ENCODE measurements around the gene TMTC1. TPM values are rescaled to one million over a fixed set of nuclear protein-coding genes. Genes with fewer than 3 reads are reported as not detected.

The TMTC1 gene
- total RNA-seq, 4 donors from 2014 or later = 20.5 to 80.6 (median 67.1) TPM

- H3K4me3 ChIP-seq = no peak overlapping the region
- H3K36me3 ChIP-seq = no peaks in the 10 kb centered on the region
- intact Hi-C loops (cut with DNase I; ENCODE audit: low total_unique reads) = no loop called here
Observed at GRCh38 chr12:29702222-29702621, 81.5 kb downstream of the TMTC1 start.

DNA sequence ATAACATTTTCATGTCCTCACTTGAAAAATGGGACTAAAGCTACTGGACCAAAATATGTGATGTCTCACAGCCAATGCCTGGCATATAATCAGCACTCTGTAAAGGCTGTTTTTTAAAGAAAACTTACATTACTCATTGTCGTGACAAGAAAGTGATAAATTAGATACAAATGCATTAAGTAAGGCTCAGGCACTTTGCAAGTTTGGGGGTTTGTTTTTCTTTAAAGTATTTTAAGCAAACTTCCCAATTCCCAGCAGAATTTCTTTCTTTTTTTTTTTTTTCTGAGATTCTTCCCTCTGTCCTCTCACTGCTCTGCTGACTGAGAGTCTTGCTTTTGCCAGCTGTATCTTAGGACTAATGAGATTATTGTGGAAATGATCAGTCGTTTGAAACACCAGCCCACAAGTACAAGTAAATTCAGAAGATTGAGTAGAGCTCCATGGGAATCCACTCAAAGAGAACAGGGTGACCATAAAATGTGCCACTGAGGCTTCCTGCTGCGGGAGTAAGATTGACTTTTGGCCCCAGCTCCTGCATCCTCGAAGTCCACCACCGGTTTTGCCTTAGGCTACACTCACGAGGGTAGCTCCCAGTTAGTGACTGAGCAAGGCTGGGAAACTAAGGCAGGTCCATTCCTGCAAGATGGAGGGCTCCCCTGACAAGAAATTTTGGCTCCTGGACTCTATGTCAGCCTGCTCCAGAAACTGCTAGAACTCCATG, 82.8 kb downstream of the TMTC1 start:
- Histone ChIP-seq H3K4me1 (no peaks in the 10 kb centered on the region), H3K4me3 (no peak overlapping the region), H3K27ac (no peak overlapping the region), H3K27me3 (no peaks in the 10 kb centered on the region), H3K36me3 (no peaks in the 10 kb centered on the region), H3K9me3 (no peaks in the 10 kb centered on the region)
- TF ChIP-seq POLR2A (IDR thresholded peaks at IDR 0.05) = no peak
- TF ChIP-seq, protein P1, sequence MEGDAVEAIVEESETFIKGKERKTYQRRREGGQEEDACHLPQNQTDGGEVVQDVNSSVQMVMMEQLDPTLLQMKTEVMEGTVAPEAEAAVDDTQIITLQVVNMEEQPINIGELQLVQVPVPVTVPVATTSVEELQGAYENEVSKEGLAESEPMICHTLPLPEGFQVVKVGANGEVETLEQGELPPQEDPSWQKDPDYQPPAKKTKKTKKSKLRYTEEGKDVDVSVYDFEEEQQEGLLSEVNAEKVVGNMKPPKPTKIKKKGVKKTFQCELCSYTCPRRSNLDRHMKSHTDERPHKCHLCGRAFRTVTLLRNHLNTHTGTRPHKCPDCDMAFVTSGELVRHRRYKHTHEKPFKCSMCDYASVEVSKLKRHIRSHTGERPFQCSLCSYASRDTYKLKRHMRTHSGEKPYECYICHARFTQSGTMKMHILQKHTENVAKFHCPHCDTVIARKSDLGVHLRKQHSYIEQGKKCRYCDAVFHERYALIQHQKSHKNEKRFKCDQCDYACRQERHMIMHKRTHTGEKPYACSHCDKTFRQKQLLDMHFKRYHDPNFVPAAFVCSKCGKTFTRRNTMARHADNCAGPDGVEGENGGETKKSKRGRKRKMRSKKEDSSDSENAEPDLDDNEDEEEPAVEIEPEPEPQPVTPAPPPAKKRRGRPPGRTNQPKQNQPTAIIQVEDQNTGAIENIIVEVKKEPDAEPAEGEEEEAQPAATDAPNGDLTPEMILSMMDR (IDR thresholded peaks at IDR 0.05) = no peak
- intact Hi-C loops (cut with DNase I; ENCODE audit: low total_unique reads) = no loop called here
- no peak for DNase-seq

More at GRCh38 chr12:29702222-29702621, 81.5 kb downstream of the TMTC1 start:
- Histone ChIP-seq H3K9me3 (no peaks in the 10 kb centered on the region), H3K4me1 (no peaks in the 10 kb centered on the region), H3K27ac (no peak overlapping the region), H3K27me3 (no peaks in the 10 kb centered on the region)
- TF ChIP-seq POLR2A (IDR thresholded peaks at IDR 0.05) = no peak
- TF ChIP-seq, protein P1 (IDR thresholded peaks at IDR 0.05) = no peak
- no peak for DNase-seq

GRCh38 chr12:29698756-29699155, 85.0 kb downstream of the TMTC1 start:
- Histone ChIP-seq H3K4me3 (no peak overlapping the region), H3K4me1 (no peaks in the 10 kb centered on the region), H3K27me3 (no peaks in the 10 kb centered on the region), H3K27ac (no peak overlapping the region), H3K36me3 (no peaks in the 10 kb centered on the region), H3K9me3 (no peaks in the 10 kb centered on the region)
- TF ChIP-seq, protein P1 (IDR thresholded peaks at IDR 0.05) = no peak
- no peak for TF ChIP-seq POLR2A (IDR thresholded peaks at IDR 0.05)
- intact Hi-C loops (cut with DNase I; ENCODE audit: low total_unique reads) = no loop called here
- DNase-seq = no peak

- no peaks in the 10 kb centered on the region for H3K36me3 ChIP-seq
- DNase-seq = no peak
- no peaks in the 10 kb centered on the region for H3K9me3 ChIP-seq
Observed at GRCh38 chr12:29695800-29696199, 87.9 kb downstream of the TMTC1 start.

DNA sequence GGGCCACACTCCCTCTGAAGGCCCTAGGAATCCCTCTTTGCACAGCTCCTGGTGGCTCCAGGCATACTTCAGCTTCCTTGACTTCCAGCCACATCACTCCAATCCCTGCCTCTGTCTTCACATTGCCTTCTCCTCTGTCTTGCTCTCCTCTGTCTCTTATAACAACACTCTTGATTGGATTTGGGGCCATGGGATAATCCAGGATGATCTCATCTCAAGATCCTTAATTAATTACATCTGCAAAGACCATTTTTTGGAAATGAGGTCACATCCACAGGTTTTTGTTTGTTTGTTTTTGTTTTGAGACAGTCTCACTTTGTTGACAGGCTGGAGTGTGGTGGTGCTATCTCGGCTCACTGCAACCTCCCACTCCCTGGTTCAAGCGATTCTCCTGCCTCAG, 88.7 kb downstream of the TMTC1 start:
- intact Hi-C loops (cut with DNase I; ENCODE audit: low total_unique reads) = no loop called here
- Histone ChIP-seq H3K4me1 (no peaks in the 10 kb centered on the region), H3K4me3 (no peak overlapping the region), H3K36me3 (no peaks in the 10 kb centered on the region), H3K9me3 (no peaks in the 10 kb centered on the region), H3K27ac (no peak overlapping the region), H3K27me3 (no peaks in the 10 kb centered on the region)
- TF ChIP-seq, protein P1 (IDR thresholded peaks at IDR 0.05) = no peak
- TF ChIP-seq POLR2A (IDR thresholded peaks at IDR 0.05) = no peak
- no peak for DNase-seq

More at GRCh38 chr12:29695800-29696199, 87.9 kb downstream of the TMTC1 start:
- Histone ChIP-seq H3K27me3 (no peaks in the 10 kb centered on the region), H3K4me1 (no peaks in the 10 kb centered on the region), H3K27ac (no peak overlapping the region), H3K4me3 (no peak overlapping the region)
- no peak for TF ChIP-seq POLR2A (IDR thresholded peaks at IDR 0.05)
- TF ChIP-seq, protein P1 (IDR thresholded peaks at IDR 0.05) = no peak
- intact Hi-C loops (cut with DNase I; ENCODE audit: low total_unique reads) = no loop called here

Measured in uterus (tissue), 4 donors.